ENCODE measurements around the gene PHGDH. TPM values are rescaled to one million over a fixed set of nuclear protein-coding genes. Genes with fewer than 3 reads are reported as not detected.

Gene PHGDH
- total RNA-seq, 1 donor from 2014 or later, result 280 TPM

- no peaks in the 10 kb centered on the region for H3K36me3 Mint-ChIP-seq (ENCODE audit: unreplicated experiment)
- no peaks in the 10 kb centered on the region for H3K4me1 Mint-ChIP-seq (ENCODE audit: low read depth, unreplicated experiment)
- H3K9me3 Mint-ChIP-seq (ENCODE audit: unreplicated experiment), result no peaks in the 10 kb centered on the region
- H3K27me3 Mint-ChIP-seq (ENCODE audit: unreplicated experiment), result no peaks in the 10 kb centered on the region
- no peak overlapping the region for H3K27ac Mint-ChIP-seq (ENCODE audit: unreplicated experiment)
- DNase-seq, result no peak
- H3K4me3 Mint-ChIP-seq (ENCODE audit: unreplicated experiment), result no peak overlapping the region
- TF ChIP-seq, protein P1, sequence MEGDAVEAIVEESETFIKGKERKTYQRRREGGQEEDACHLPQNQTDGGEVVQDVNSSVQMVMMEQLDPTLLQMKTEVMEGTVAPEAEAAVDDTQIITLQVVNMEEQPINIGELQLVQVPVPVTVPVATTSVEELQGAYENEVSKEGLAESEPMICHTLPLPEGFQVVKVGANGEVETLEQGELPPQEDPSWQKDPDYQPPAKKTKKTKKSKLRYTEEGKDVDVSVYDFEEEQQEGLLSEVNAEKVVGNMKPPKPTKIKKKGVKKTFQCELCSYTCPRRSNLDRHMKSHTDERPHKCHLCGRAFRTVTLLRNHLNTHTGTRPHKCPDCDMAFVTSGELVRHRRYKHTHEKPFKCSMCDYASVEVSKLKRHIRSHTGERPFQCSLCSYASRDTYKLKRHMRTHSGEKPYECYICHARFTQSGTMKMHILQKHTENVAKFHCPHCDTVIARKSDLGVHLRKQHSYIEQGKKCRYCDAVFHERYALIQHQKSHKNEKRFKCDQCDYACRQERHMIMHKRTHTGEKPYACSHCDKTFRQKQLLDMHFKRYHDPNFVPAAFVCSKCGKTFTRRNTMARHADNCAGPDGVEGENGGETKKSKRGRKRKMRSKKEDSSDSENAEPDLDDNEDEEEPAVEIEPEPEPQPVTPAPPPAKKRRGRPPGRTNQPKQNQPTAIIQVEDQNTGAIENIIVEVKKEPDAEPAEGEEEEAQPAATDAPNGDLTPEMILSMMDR (IDR thresholded peaks at IDR 0.05; ENCODE audit: partially characterized antibody, unreplicated experiment), result no peak
These were observed 29.6 kb upstream of the PHGDH start for GRCh38 chr1:119682141-119682540.

GRCh38 chr1:119683893-119684292 lies 27.8 kb upstream of the PHGDH start:
- H3K4me3 Mint-ChIP-seq (ENCODE audit: unreplicated experiment), result no peak overlapping the region
- no peaks in the 10 kb centered on the region for H3K36me3 Mint-ChIP-seq (ENCODE audit: unreplicated experiment)
- TF ChIP-seq, protein P1 (IDR thresholded peaks at IDR 0.05; ENCODE audit: partially characterized antibody, unreplicated experiment), result no peak
- DNase-seq, result no peak
- no peak overlapping the region for H3K27ac Mint-ChIP-seq (ENCODE audit: unreplicated experiment)
- H3K9me3 Mint-ChIP-seq (ENCODE audit: unreplicated experiment), result no peaks in the 10 kb centered on the region
- H3K27me3 Mint-ChIP-seq (ENCODE audit: unreplicated experiment), result no peaks in the 10 kb centered on the region
- no peaks in the 10 kb centered on the region for H3K4me1 Mint-ChIP-seq (ENCODE audit: low read depth, unreplicated experiment)

DNA sequence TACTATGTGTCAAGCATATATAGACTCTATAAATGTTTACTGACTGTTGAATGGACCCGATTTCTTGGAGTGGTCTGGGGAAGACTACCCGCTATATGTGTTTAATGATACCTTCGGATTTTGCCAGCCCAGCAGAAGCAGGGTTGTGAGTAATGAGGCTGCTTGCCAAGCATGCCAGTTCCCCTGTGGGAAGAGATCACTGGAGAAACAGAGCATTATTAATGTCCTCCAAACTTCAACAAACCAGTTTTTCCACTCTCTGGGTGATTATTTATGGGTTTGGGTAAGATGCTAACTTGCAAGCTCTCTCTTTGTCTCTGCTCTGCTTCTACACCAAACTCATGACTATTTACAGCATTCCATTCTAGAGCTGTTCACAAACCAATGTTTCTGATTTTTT lies 25.1 kb upstream of the PHGDH start:
- H3K27me3 Mint-ChIP-seq (ENCODE audit: unreplicated experiment), result no peaks in the 10 kb centered on the region
- DNase-seq, result no peak
- TF ChIP-seq, protein P1 (IDR thresholded peaks at IDR 0.05; ENCODE audit: partially characterized antibody, unreplicated experiment), result no peak
- no peaks in the 10 kb centered on the region for H3K4me1 Mint-ChIP-seq (ENCODE audit: low read depth, unreplicated experiment)
- H3K4me3 Mint-ChIP-seq (ENCODE audit: unreplicated experiment), result no peak overlapping the region
- no peak overlapping the region for H3K27ac Mint-ChIP-seq (ENCODE audit: unreplicated experiment)
- H3K9me3 Mint-ChIP-seq (ENCODE audit: unreplicated experiment), result no peaks in the 10 kb centered on the region
- H3K36me3 Mint-ChIP-seq (ENCODE audit: unreplicated experiment), result no peaks in the 10 kb centered on the region

GRCh38 chr1:119687434-119688079 lies 24.2 kb upstream of the PHGDH start:
- TF ChIP-seq, protein P1 (IDR thresholded peaks at IDR 0.05; ENCODE audit: partially characterized antibody, unreplicated experiment), result no peak
- H3K9me3 Mint-ChIP-seq (ENCODE audit: unreplicated experiment), result no peaks in the 10 kb centered on the region
- H3K27ac Mint-ChIP-seq (ENCODE audit: unreplicated experiment), result no peak overlapping the region
- H3K4me1 Mint-ChIP-seq (ENCODE audit: low read depth, unreplicated experiment), result no peaks in the 10 kb centered on the region
- no peak for DNase-seq
- H3K4me3 Mint-ChIP-seq (ENCODE audit: unreplicated experiment), result no peak overlapping the region
- H3K27me3 Mint-ChIP-seq (ENCODE audit: unreplicated experiment), result no peaks in the 10 kb centered on the region
- no peaks in the 10 kb centered on the region for H3K36me3 Mint-ChIP-seq (ENCODE audit: unreplicated experiment)

- TF ChIP-seq, protein P1 (IDR thresholded peaks at IDR 0.05; ENCODE audit: partially characterized antibody, unreplicated experiment), result no peak
- Mint-ChIP-seq H3K27ac (ENCODE audit: unreplicated experiment) (no peak overlapping the region), H3K36me3 (ENCODE audit: unreplicated experiment) (no peaks in the 10 kb centered on the region), H3K27me3 (ENCODE audit: unreplicated experiment) (no peaks in the 10 kb centered on the region), H3K4me3 (ENCODE audit: unreplicated experiment) (no peak overlapping the region), H3K9me3 (ENCODE audit: unreplicated experiment) (no peaks in the 10 kb centered on the region), H3K4me1 (ENCODE audit: low read depth, unreplicated experiment) (no peaks in the 10 kb centered on the region)
- DNase-seq, result no peak
These were observed 22.9 kb upstream of the PHGDH start for GRCh38 chr1:119688810-119689209.

Measured in glutamatergic neuron (in vitro differentiated cells).